ENCODE measurements around the gene SAMHD1.

The SAMHD1 gene

DNA sequence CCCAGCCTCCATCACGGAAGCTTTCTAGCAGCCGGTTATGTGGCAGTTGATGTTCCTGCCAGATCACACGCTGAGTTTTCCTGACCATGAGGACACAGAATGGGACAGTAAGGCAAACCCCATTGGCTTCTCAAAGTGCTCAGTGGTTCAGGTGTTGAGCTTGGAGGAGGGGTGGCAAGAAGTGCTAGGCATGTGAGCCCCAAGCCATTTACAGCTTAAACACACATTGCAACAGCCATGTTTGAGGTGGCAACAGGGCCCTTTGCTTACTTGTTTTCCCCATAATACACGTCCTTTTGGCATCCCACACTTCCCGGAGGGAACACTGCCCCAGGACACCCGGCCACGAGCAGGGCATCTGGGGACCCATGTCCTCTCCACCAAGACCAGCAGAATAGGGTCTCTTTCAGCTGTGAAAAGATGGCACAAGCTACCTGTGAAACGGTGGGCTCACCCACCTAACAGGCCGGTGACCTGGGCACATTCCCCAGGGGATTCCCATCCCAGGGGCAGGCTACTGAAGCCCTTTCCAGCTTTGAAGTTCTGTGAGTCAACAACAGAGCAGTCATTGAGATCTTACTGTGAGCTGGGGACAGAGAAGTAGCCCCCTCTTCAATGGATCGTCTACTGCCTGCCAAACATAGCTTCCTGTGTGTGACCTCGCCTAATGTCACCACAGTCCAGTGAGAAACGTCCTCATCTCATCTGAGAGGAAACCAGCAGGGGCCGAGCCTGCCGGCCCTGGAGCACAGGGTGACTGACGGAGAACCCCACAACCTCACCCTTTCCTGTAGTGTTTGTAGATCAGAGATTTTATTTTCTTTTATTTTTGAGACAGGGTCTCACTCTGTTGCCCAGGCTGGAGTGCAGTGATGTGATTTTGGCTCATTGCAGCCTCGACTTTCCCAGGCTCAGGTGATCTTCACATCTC is 79.6 kb downstream of the SAMHD1 start:
- DNase-seq, result no peak

DNA sequence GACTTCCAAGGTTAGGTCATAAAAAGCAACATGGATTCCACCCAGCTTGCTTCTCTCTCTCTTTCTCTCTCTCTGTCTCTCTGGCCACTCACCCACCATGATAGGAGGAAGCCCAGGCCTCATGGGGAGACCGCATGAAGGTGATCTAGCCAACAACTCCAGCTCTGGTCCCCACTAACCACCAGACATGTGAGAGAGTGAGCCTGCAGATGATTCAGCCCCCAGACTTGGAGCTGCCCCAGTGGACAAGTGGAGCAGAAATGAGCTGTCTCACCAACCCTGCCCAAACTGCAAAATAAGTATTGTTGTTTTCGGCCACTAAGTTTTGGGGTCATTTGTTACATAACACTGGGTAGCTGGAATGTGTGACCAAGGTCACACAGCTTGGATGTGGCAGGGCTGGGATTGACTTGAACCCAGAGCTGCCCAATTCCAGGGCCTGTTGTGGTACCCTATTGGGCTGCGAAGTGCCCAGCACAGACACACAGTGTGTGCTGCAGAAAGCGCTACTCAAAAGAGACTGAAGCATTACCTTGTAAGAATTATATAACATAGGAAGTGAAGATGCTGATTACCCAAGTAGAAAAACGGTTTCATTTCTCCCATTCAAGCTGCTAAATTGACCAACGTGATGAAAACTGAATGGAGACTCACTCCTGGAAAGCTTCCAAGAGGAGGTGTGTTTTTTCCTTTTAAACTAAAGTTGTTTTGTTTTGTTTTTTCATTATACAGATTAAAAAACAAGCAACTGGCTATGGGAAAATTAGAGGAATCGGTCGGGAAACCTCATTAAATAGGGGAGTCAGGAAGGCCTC is 84.6 kb downstream of the SAMHD1 start:
- DNase-seq, result no peak

DNA sequence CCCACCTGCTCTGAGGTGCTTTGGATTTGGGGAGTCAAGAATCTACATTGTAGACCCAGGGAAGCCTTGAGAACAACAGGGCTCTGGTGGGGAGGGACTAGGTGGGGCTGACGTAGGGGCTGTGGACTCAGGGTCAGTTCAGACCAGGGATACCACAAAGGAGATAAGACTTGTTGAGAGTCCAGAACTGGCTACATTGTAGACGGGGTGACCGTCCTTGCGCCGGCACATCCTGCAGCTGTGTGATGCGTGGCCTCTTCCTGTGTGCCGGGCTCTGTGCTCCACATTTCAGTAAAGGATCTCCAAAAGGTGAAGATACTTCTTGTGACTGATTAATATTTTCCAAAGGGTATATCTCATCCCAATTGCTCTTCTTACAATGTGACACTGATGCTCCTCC is 85.3 kb downstream of the SAMHD1 start:
- no peak for DNase-seq

DNA sequence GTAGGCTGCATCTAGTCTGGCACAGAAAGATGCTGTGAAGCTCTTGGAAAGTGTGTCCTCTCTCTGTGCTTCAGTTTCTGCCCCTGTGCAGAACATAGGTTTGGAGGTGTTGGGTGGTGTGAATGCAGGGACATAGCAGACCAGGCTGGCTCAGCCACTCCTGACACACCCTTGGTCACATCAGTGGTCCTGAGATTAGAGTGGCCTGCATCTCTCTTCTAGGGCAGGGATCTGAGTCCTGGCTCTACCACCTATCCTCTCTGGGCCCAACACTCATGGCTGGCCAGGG is 85.7 kb downstream of the SAMHD1 start:
- no peak for DNase-seq

DNA sequence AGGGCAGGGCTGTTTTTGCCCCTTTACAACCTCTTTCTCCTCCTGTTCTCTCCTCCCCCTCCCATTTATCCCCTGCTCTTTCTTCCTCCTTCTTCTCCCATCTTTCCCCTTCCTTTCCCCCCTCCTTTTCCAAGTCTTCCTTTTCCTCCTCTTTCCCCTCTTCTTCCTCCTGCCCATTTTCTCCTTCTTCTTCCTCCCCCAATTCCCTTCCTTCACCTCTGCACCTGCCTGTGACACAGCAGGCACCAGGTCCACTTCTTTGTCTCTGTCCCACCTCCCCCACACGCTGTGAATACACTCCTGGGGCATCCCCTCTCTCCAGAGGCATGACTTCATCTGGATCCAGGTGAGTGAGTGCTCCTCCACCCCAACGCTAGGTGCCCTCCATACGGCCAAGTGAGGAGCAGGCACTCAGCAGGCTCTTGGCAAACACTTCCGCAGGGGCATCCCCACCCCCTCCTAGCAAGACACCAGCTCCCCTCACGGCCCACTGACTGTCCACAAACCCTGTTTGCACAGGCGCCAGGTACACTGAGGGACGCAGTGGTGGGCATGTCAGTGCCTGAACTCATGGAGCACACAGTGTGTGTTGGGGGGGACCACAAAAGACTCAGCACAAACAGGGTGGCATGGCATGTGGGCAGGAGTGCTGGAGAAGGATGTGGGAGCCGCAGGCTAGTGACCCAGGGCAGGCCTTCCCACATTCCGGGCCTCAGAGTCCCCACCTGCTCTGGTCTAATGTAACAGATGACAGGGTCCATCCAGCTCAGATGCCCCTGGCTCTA is 86.2 kb downstream of the SAMHD1 start:
- DNase-seq, result peak; percentile 44

DNA sequence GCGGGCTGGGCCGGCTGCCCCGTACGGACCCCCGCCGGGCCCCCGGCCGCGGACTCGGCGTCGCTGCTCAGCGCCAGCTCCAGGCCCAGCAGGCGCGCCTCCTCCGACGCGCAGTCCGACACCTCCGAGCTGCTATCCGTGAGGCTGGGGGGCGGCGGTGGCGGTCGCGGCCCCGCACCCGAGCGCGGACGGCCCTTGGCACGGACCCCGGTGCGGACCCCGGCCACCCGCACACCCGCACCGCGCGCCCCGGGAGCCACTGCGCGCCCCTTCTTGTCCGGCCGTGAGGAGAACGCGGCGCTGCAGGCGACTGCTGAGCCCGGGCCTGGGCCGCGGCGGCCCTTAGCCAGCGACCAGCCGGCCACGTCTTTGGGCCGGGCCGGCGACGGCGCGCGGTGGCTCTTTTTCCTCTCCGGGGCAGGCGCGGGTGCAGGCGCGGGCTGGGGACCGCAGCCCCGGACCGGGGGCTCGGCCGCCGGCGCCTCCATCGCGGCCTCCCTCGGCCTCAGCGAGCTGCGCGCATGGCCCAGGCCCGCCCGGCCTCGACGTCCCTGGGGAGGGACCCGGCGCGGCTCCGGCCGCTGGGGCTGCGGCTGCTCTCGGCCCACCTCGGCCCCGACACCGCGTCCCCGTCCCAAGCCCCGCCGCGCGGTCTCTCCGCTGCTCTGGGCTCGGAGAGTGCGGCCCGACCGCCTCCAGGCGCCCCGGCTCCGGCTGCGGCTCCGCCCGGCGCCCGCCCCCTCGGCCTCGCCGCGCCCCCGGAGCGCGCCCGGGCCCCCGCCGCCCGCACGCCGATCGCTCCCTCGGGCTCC is 88.4 kb downstream of the SAMHD1 start:
- no peak for DNase-seq

DNA sequence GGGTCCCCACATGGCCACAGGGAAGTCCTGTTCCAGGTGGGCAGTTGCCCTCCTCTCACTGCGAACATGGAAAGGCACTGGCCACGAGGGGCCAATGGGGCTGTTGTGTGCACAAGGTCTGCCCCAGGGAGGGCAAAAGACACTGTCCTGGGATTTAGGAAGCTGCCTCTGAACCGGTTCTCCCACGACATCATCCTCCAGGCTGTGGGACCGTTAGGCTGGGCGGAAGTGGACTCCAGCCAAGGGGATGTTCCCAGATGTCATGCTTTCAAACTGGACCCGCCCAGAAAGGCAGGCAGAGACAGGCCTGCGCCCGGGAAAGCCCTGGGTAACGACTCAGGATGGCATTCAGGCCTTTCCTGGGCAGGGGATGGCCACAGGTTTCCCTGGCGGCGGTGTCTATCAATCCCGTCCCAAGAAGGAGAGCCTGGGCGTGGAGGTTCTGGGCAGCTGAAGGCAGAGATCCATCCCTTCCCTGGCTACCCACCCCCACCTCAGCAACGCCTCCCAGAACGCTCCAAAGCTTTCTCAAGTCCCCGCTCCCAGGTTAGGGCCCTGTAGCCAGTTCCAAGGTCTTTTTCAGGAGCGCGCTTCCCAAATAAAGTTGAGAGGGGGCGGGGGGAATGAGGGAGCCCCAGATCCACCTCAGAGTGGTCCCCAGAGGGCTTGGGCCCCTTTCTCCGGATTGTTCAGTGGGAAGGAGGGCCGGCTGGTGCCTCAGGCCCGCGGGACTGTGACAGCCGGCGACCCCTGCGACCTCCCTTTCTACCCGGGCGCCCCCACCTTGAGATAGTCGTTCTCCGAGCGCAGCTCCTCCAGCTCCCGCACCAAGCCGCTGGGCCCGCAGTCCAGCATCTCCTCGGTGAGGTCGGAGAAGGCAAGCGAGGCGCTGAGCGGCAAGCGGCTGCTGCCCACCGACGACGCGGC is 89.4 kb downstream of the SAMHD1 start:
- DNase-seq, result peak; percentile 85

DNA sequence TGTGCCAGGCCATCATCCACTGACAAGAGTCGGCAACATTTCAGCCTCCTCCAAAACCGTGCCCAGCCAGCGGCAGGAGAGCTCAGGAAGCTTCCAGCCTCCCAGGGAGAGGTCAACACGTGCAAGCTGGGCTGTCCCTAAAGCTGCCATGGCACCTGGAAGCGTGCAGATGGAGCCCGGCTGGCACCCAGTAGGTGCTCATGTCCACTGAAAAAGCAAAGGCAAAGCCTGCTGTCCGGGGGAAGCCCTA is 90.0 kb downstream of the SAMHD1 start:
- no peak for DNase-seq

DNA sequence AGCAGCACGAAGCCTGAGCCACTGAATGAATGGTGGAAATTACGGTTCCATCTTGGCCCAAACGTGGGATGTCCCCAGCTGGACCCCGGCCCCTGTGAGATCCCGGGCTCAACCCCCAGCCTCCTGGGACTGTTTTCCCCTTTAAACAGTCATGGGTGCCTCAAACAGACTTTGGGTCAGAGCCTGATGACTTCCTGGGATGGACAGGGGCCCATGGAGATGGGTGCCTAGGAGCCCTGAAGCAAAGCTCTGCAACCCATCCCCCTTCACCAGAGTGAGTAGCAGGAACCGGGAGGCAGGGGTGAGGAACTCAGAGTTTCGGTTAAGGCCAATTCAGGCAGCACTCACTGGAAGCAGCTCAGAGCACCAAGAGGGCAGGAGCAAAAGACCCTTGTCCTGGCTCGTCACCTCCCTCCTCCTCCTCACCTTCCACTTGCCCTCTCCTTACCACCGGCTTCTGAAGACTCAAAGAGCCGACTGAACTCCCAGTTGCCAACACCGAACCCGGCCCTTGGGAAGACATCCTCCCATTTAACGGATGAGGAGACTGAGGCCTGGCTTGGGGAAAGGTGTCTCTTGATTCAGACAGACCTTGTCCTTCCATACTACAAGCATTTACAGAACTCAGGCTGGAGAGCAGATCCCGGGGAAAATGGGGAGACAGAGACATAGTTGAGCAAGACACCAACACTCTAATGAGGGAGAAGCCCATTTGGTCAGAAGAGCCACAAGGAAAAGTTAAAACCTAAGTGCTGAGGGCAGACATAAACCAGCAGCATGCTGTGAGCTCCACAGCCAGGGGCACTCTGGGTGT is 90.5 kb downstream of the SAMHD1 start:
- DNase-seq, result no peak

DNA sequence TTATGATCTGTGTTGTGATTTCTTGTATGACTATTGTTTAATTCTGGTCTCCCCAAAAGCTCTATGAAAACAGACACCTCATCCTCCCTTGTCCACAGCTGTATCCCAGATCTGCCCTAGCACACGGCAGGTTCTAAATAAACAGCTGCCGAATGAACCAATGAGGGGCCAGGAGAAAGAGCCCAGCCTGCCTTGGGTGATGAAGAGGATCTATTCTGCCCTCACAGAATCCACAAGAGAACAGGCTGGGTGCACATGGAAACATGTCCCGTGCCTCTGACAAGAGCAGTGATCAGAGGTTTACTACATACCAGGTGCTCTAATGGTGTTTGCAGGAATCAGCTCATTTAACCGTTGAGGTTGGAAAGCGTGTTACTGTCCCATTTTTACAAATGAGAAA is 91.2 kb downstream of the SAMHD1 start:
- DNase-seq, result no peak

DNA sequence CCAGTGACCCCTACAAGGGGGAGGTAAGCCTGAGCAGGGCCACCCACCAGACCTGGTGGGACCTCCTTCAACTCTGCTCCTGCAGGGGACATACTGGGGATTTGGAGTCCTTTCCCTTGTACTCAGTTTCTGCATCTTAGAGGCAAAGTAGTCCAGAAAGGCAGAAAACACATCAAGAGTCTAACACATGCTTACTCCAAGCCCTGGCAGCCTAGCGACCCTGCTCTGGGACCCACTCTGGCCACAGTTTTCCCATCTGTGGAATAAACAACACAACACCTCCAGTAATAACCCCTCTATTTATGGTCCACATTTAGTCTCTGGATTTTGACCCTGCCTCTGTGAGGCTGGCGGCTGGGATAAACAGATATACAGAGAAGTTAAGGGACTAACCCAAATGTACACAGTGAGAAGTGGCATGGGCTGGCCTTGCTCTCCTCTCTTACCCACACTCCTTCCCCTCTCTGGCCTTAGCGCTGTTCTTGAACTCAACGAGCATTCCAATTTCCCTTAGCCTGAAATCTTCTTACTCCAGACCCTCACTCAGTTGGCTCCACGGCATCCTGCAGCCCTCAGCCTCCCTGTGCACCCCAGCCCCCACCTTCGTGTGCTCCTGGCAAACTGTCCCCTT is 91.7 kb downstream of the SAMHD1 start:
- DNase-seq, result no peak

DNA sequence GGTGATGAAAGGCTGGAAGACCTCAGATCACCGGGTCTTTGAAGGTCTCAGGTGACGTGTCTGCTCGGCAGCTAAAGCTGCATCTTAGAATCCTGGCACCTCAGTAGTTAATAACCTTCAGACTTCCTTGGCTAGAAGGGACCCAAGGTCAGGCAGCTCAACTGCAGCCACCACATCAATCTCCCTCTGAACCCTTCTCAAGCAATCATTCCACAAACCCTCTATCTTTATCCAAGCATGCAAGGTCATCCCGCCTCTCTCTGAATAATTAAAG is 92.3 kb downstream of the SAMHD1 start:
- DNase-seq, result no peak

DNA sequence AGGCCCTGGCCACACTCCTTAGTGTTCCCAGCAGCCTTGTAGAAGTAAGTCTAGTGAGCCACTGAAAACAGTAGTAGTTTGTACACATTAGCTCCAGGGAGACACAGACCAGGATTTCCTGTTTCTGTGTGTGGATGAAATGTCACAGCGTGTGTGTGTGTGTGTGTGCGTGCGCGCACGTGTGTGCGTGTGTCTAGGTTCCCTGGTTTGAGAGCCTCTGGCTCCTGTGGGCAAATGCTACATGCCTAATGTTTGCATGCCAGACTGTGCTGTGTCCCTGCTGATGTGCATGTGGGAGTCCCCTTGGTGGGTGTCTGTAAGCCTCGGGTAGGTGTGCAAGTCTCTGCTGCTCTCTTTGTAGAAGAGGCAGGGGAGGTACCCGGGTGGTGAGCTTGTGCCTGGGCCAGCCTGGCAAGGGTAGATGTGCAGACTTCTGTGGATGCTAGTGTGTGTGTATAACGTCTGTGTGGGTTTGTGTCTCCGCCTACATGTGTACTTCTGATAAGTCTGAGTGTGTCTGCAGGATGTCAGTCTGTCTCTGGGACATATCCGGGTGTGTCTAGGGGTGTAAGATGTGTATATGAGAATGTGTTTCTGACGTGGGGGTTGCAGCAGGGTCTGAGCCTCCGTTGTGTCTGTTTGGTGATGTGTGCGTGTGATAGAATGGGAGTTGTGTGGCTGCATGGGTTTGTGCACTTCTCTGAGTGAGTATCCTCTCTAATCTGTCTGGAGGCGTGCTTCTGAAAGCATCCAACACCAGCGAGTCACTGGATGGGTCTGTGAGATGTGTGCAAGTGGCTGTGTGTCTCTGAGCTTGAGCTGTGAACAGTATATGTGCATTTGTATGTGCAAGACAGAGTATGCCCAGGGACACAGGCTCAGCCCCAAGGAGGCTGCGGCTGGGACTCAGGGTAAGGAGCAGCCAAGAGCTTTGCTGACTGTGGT is 94.5 kb downstream of the SAMHD1 start:
- DNase-seq, result no peak

DNA sequence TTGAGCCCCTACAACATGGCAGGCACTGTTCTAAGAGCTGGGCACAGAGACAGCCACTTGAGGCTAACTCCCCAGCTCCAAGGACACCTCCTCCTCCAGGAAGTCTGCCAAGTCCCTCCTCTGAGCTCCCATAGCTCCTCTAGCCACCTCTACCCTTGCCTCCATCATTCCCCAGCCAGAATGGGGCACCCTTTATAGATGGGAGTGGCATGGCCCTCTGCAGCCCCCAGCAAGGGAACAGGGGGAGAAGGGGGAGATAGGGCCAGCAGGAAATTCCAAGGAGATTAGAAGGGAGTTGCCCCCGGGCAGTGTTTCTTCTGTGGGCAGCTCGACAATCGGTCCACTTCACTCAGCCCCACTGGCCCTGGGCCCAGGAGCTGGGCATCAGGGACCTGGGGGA is 95.3 kb downstream of the SAMHD1 start:
- no peak for DNase-seq

DNA sequence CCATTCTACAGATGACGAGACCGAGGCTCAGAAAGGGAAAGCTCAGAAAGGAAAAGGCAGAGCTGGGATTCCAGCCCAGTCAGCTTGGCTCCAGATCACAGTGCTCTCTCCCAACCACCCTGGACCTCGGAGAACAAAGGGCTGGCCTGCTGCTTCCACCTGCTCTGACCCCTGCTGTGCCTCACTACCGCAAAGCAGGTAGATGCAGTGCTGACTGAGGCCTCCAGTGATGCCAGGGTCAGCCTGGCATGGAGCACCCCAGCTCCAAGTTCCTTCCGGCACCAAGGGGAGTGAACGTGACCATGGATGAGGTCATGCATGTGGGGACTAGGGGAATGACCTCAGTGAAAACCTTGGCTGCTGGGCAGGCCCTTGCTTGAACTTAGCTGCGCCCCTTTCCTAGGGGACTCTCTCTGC is 96.3 kb downstream of the SAMHD1 start:
- no peak for DNase-seq

DNA sequence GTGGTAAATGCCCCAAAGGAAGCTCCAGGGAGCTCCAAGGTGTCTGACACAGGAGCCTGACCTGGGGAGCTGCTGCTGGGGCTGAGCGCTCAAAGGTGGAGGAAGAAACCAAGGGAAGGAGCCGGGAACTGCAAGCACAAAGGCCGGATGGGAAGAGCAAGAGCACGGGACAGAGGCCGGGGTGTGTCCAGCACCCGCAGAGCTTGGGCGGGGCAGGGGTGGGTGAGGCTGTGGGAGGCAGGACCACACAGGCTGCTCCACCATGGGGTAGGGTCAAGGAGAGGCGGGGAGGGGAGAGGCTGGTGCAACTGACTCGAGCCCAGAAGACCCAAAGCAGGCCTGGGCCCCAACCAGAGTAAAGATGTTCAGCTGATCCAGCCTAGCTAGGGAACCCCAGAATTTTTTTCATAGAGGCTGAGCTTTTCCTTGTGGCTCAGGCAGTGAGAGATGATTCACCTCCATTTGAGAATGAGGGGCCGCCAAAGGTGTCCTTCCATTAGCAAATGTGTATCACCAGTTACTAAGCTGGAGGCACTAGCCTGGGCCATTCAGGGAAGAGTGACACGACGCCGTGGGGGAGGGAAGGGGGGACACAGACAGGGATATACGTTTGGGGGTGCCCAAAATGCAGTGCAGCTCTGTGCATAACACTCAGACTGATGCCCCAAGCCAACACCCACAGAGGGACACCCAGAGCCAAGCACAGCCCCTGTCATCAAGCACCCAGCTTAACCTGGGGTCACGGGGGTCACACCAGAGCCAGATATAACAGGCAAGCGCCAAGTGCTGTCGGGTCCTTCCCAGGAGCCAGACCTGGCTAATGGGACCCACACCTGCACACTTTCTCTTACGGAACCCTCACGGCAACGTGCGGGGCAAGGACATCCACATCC is 96.9 kb downstream of the SAMHD1 start:
- no peak for DNase-seq

DNA sequence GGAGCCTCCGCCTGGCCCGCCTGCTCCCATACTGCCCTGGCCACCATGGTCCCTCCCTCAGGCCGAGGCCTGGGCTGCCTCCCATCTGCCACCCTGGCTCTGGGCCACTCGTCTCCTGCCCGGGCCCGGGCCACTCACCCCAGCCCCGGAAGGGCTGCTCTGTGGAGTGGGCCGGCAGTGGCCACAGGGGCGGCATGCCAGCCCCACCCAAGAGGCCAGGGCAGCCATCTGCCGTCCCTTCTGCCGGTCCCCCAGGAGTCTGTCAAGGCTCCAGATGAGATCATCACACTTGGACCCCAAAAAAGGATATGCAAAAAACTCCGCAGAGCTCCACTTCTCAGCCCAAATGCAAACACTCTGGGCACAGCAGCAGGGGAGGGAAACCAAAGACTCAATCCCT is 99.3 kb downstream of the SAMHD1 start:
- DNase-seq, result no peak

DNA sequence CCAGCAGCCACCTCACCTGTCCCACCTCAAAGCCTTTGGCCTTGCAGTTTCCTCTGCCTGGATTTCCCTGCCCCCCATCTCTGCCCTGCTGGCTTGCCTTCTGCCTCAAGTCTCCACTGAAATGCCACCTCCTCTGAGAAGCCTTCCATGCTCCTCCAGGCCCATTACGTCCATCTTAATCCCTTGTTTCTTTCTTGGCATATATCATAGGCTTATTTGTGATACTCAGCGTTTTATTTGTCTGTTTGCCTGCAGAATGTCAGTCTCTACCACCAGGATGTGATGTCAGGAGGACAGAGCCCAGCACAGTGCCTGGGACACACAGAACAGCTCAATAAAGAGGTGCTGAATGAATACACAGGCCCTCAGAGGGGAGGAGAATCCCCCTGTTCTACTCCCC is 100.0 kb downstream of the SAMHD1 start:
- DNase-seq, result no peak
